Lung (tissue), 16 donors: Measurements from ENCODE around the gene GC. TPM values are rescaled to one million over a fixed set of nuclear protein-coding genes. Genes with fewer than 3 reads are reported as not detected.
A peak's percentile ranks its signal among the peaks of the same experiment; 100 is the strongest.

Experiments used
- ATAC-seq: fragments of 200-7000 bp; cut with Tn5 transposase; one replicate; pipeline ENCODE4 v1.9.1; 2020; ENCODE audit warnings: moderate number of reproducible peaks; ENCODE audit not compliant: insufficient read depth, low FRiP score
- DNase-seq, 3 donors: peaks; one replicate each; pipeline ENCODE4 v3.0.0-alpha.2; 2013 to 2017
- H3K27ac ChIP-seq, 2 donors: one replicate each; pipeline ENCODE4 v1.5.1; 2013; ENCODE audit warnings: mild to moderate bottlenecking in 2 of 2, moderate library complexity in 2 of 2, control low read depth in 1 of 2, inconsistent platforms in 1 of 2, low read depth in 1 of 2, low read length in 1 of 2
- H3K27me3 ChIP-seq, 3 donors: one replicate each; pipeline ENCODE4 v1.5.1; 2013; ENCODE audit warnings: low read length in 2 of 3; ENCODE audit not compliant: control insufficient read depth in 3 of 3, insufficient read depth in 3 of 3
- H3K36me3 ChIP-seq, 4 donors: one replicate each; pipeline ENCODE4 v1.5.1; 2013; ENCODE audit warnings: low read length in 4 of 4, mild to moderate bottlenecking in 1 of 4, moderate library complexity in 1 of 4; ENCODE audit not compliant: control insufficient read depth in 4 of 4, insufficient read depth in 4 of 4
- H3K4me1 ChIP-seq, 5 donors: one replicate each; pipeline ENCODE4 v1.5.1; 2013; ENCODE audit warnings: low read length in 5 of 5, mild to moderate bottlenecking in 2 of 5, moderate library complexity in 1 of 5; ENCODE audit not compliant: control insufficient read depth in 5 of 5, insufficient read depth in 5 of 5
- H3K4me3 ChIP-seq: one replicate; pipeline ENCODE4 v1.5.1; 2013; ENCODE audit warnings: mild to moderate bottlenecking, control low read depth, moderate library complexity
- H3K9ac ChIP-seq, 2 donors: one replicate each; pipeline ENCODE4 v1.5.1; 2013; ENCODE audit warnings: low read length in 2 of 2, control low read depth in 1 of 2; ENCODE audit not compliant: insufficient read depth in 1 of 2
- H3K9me3 ChIP-seq, 4 donors: one replicate each; pipeline ENCODE4 v1.5.1; 2013; ENCODE audit warnings: low read length in 3 of 4, mild to moderate bottlenecking in 1 of 4, moderate library complexity in 1 of 4; ENCODE audit not compliant: control insufficient read depth in 4 of 4, insufficient read depth in 3 of 4
- CTCF ChIP-seq: IDR thresholded peaks from 2 replicates; pipeline ENCODE4 v1.5.1; 2012; ENCODE audit warnings: mild to moderate bottlenecking; ENCODE audit errors: control extremely low read depth, extremely low read depth
- WGBS, 2 donors: extraction: QIAGEN DNeasy Blood & Tissue Kit; methylation state at CpG; one replicate each; pipeline ENCODE4 v1.1.7; 2013; 5-methylcytosine and 5-hydroxymethylcytosine counted together
- long read RNA-seq, 5 donors: transcript quantifications; one replicate each; lab custom pipeline, GENCODE V29; 2026
- polyA plus RNA-seq, 2 donors: library from polyadenylated mRNA; stranded (reverse); fragments of 200-250 nt; gene quantifications; one replicate each; pipeline ENCODE4 v1.2.1, GENCODE V29; 2013
- total RNA-seq, 2 donors: library from RNA; depleted of rRNA in 1 of 2; stranded (reverse); fragments of >200 nt in 1 of 2; gene quantifications; one replicate each; pipeline ENCODE4 v1.2.1, GENCODE V29; 2014 to 2021
- donor health status: control.
- donor health status: control.
- donor health status: Bipolar disorder and iron deficiency.
- donor health status: healthy.
- donor health status: DM: yes; HTN: yes; CAD: no.

GC gene
- total RNA-seq: 1 to 10 TPM in 1 of 2 donors, not detected in 1; 2.1 TPM
- polyA plus RNA-seq: under 1 TPM in 1 of 2 donors, not detected in 1; 0.08 TPM
- long read RNA-seq, donor 1: 0 reads
- long read RNA-seq, donor 2: 0 reads
- long read RNA-seq, donor 3: 0 reads
- long read RNA-seq, donor 4: 0 reads
- long read RNA-seq, donor 5: 0 reads

DNA sequence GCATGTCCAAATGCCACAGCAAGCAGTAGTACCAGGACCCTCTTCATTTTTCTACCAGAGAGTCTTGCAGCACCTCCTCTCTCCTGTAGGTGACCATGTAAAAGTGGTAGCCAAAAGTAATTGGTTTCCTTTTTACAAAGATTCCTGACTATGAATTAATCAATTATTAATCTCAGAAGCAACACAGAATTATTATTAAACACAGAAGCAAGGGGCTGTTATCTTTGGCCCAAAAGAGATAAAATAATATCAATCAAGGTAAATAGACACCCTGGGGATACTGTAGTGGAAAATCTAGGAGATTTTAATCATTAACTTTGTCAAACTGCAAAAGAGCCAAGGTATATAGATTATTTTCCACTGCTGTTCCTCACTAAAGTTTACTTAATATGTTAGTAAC is at the start of gene GC:
GC (minus strand) TSS at position 108 of the 400 bp plus-strand sequence; CDS start at position 47, 61 bp downstream.
- Histone ChIP-seq H3K27me3 (no peaks in the 10 kb centered on the region), H3K27ac (no peak within 1 kb of the TSS), H3K4me3 (no peak within 1 kb of the TSS), H3K9ac (no peak within 1 kb of the TSS), H3K9me3 (no peaks in the 10 kb centered on the region), H3K4me1 (peaks cover 0 to 10% (median 0%) of the 10 kb centered on the region in 5 donors), H3K36me3 (no peaks in the 10 kb centered on the region)
- DNase-seq (no peak), ATAC-seq (no peak)
- TF ChIP-seq CTCF: no peak

- no peak overlapping the region for H3K4me3 ChIP-seq
- 58 to 72% methylated on average over 10 of the region's 10 CpGs for WGBS, 2 donors
- peaks cover 0 to 3% (median 0%) of the 10 kb centered on the region in 4 donors for H3K9me3 ChIP-seq
- H3K4me1 ChIP-seq: peaks cover 0 to 2% (median 0%) of the 10 kb centered on the region in 5 donors
- DNase-seq (peak in 2 of 3 donors; percentile 9 to 13), ATAC-seq (no peak)
- no peak overlapping the region for H3K27ac ChIP-seq
- H3K27me3 ChIP-seq: no peaks in the 10 kb centered on the region
- no peak for TF ChIP-seq CTCF
- no peak overlapping the region for H3K9ac ChIP-seq
- H3K36me3 ChIP-seq: no peaks in the 10 kb centered on the region
Observed at GRCh38 chr4:71833232-71833900, 49.5 kb upstream of the GC start.

DNA sequence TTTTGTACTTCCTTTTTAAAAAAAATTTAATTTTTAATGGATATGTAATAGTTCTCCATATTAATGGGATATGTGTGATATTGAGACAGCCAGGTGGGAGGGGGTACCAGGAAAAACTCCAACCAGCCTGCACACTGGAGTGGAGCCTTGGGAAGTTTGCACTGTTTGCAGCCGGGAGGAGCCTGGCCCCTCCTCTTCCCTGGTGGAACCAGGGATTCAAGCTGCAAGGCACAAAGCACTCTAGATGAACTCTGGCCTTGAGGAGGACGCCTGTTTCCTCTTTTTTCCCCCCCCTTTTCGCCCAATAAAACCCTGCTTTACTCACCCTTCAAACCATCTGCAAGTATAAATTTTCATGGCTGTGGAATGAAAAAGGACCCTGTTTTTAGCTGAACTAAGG is 48.2 kb upstream of the GC start:
- Histone ChIP-seq H3K9ac (no peak overlapping the region), H3K36me3 (no peaks in the 10 kb centered on the region), H3K9me3 (peaks cover 0 to 3% (median 0%) of the 10 kb centered on the region in 4 donors), H3K4me3 (no peak overlapping the region), H3K4me1 (peaks cover 0 to 2% (median 0%) of the 10 kb centered on the region in 5 donors), H3K27me3 (no peaks in the 10 kb centered on the region), H3K27ac (no peak overlapping the region)
- ATAC-seq (no peak), DNase-seq (peak in 1 of 3 donors; percentile 2)
- WGBS, 2 donors: 42 to 58% methylated on average over 3 of the region's 3 CpGs
- no peak for TF ChIP-seq CTCF
